HG03280 (cell line): ENCODE measurements around the gene ZNF35.
A peak's percentile ranks its signal among the peaks of the same experiment; 100 is the strongest.
"Not testable (repeated sequence)": the region's sequence is repeated elsewhere in the genome, so short reads cannot be mapped to it uniquely, and the experiment has no call there.

Experiments used
- ATAC-seq: cut with Tn5 transposase; IDR thresholded peaks from one replicate; pipeline ENCODE4 v1.9.1; 2021; ENCODE audit warnings: mild to moderate bottlenecking, moderate library complexity; ENCODE audit not compliant: unreplicated experiment

Gene ZNF35

GRCh38 chr3:44648564-44649229, at the start of gene ZNF35:
Gene ZNF35 (plus strand): TSS chr3:44648732. CDS start chr3:44651068, 2,336 bp downstream.
- ATAC-seq, result peak; percentile 96

- ATAC-seq, result no peak
Observed at GRCh38 chr3:44601749-44602148, 46.8 kb upstream of the ZNF35 start.

- no peak for ATAC-seq
Observed at GRCh38 chr3:44612678-44613077, 35.9 kb upstream of the ZNF35 start.

DNA sequence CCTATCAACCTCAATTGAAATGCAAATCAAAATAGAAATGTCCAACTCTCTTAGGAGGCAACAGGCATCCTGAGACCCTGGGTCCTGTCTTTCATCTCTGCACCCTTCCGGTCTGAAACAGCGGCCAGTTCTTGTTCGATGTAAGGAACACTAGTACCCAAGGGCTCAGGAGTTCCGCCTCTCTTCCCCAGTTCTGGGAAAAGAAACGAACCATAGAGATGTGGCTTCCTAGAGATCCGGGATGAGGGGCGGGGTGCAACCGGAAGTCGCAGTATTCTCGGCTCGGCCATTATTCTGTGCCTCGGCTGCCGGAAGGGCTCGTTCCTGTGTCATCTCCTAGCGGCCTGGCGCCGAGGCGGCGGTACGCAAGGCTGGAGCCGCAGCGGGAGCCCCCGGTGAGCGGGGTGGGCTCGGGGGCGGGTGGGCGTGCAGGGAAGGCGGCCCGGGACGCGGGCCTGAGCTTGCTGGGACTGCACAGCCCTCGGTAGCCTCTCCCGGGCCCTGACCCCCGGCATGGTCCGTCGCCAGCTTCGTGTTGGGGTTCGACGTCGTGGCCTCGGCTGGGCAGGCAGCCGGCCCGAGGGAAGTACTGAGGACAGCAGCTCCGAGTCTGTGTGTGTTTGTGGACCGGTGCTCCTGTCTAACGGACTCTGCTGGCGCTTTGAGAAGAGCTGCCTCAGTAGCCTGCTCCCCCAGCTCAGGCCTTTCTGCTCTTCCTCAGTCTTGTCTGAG, 23.6 kb upstream of the ZNF35 start, which contains the start of gene ZNF197:
ZNF197 (plus strand) TSS at position 288 of the 732 bp plus-strand sequence. CDS start 4,119 bp downstream, outside the sequence.
- ATAC-seq, result peak; percentile 94

- no peak for ATAC-seq
Observed at GRCh38 chr3:44628716-44629115, 19.8 kb upstream of the ZNF35 start.

- ATAC-seq, result no peak
Observed at GRCh38 chr3:44632193-44632592, 16.3 kb upstream of the ZNF35 start.

GRCh38 chr3:44642337-44642736, 6.2 kb upstream of the ZNF35 start:
- ATAC-seq, result no peak

DNA sequence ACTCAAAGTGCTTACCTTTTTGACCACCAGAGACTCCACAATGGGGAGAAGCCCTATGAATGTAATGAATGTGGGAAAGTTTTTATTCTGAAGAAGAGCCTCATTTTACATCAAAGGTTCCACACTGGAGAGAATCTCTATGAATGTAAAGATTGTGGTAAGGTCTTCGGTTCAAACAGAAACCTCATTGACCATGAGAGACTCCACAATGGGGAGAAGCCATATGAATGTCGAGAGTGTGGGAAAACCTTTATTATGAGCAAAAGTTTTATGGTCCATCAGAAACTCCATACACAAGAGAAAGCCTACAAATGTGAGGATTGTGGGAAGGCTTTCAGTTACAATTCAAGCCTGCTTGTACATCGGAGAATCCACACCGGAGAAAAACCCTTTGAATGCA, 5.5 kb upstream of the ZNF35 start:
- no peak for ATAC-seq

DNA sequence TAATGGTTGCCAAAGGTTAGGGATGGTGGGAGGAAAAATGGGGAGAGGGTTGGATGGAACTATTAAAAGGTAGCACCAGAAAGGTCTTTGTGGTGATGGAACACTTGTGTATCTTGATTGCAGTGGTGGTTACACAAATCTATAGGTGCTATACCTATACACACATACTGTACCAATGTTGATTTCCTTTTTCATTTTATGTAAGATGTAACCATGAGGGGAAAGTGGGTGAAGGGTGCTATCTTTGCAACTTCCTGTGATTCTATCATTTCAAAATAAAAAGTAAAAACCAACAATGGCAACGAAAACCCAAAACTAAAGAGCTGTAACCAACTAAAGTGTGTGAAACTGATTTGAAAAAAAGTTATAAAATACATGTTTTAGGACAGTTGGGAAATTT, 761 bp upstream of the ZNF35 start:
- no peak for ATAC-seq

DNA sequence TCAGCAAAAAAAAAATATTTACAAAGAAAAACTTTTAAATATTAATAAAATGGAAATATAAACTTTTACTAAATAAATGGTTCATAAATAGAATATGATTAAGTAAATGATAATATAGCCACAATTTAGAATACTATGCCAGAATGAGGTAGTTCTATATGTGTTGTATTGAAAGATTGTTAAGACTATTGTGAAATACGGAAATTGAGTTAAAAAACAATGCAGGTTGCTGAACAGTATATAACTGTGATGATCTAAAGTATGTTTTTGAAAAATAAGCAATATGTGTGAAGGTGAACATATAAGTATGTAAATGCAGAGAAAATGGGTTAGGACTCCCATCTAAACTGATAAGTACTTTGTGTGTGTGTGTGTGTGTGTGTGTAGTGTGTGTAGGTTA, 1.2 kb downstream of the ZNF35 start:
- no peak for ATAC-seq

DNA sequence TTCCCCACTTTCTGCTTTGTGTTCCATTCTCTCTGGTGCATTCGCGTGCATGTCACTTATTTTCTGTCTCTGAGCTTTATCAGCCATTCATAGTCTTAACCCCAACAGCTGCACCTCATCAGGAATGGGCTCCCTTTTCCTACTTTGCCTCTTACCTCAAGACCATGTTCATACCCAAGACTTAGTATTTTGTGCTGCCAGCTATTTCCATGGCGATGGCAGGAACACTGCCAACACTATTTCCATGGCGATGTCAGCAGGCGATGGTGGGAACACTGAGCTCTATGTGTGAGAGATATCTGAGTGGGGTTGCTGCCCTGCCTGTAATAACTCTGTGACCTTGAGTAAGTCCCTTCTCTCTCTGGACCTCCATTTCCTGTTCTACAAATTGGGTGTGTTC, 5.5 kb downstream of the ZNF35 start:
- ATAC-seq, result no peak

DNA sequence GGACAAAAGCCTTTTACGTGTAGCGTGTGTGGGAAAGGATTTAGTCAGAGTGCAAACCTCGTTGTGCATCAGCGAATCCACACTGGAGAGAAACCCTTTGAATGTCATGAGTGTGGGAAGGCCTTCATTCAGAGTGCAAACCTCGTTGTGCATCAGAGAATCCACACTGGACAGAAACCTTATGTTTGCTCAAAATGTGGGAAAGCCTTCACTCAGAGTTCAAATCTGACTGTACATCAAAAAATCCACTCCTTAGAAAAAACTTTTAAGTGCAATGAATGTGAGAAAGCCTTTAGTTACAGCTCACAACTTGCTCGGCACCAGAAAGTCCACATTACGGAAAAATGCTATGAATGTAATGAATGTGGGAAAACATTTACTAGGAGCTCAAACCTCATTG, 10.5 kb downstream of the ZNF35 start:
- no peak for ATAC-seq

DNA sequence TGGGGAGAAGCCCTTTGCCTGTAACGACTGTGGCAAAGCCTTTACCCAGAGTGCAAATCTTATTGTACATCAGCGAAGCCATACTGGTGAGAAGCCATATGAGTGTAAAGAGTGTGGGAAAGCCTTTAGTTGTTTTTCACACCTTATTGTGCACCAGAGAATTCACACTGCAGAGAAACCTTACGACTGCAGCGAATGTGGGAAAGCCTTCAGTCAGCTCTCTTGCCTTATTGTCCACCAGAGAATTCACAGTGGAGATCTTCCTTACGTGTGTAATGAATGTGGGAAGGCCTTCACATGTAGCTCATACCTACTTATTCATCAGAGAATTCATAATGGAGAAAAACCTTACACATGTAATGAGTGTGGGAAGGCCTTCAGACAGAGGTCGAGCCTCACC, 10.9 kb downstream of the ZNF35 start:
- no peak for ATAC-seq

GRCh38 chr3:44661189-44661588, 12.7 kb downstream of the ZNF35 start:
- no peak for ATAC-seq

DNA sequence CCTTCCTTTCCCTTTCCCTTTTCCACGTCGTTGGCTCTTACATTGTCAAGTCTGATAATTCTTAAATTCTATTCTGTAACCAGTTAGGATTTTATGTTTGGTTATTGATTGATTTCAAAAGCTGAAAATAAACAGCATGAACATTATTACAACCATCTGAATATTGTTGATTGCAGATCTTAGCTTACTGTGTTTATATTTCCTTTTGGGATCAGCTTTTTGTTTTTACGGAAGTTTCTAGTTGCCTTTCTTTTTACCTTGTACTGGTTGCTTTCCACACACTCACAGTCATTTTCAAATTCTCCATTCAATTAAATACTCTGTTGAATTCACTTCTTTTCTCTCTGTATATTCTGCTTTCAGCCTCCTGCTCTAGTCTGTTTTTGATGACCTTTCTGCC, 16.6 kb downstream of the ZNF35 start:
- ATAC-seq, result no peak

DNA sequence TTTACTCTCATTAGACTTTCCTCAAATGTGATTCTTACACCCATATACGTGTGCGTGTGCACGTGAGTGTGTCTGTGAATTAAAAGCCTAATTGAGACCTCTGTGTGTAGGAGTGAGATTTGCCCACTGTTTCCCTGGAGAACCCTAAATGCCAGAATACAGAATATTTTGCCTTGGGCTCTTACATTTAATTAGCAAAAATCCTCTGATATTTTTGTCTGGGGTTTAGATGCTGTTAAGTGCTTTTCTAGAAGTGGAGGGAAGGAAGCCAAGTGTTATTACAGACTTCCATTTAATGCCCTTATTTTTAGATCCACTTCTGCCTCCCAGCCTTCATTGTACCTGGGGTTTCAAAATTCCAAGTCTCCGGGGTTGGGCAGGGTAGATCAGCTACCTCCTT, 17.8 kb downstream of the ZNF35 start:
- no peak for ATAC-seq

GRCh38 chr3:44669760-44670159, 21.2 kb downstream of the ZNF35 start:
- ATAC-seq, result no peak

DNA sequence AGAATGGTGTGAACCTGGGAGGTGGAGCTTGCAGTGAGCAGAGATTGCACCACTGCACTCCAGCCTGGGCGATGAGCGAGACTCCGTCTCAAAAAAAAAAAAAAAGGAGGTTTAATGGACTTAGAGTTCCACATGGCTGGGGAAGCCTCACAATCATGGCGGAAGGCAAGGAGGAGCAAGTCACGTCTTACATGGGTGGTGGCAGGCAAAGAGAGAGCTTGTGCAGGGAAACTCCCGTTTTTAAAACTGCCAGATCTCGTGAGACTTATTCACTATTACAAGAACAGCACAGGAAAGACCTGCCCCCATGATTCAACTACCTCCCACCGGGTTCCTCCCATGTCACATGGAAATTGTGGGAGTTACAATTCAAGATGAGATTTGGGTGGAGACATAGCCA, 24.9 kb downstream of the ZNF35 start:
- not testable (repeated sequence) for ATAC-seq

- ATAC-seq, result no peak
Observed at GRCh38 chr3:44674211-44674610, 25.7 kb downstream of the ZNF35 start.

- no peak for ATAC-seq
Observed at GRCh38 chr3:44678480-44679116, 30.1 kb downstream of the ZNF35 start.

GRCh38 chr3:44680921-44681455, 32.5 kb downstream of the ZNF35 start:
- ATAC-seq, result no peak
